Endothelial cell of umbilical vein (primary cell): ENCODE measurements around the gene TEKT5. TPM values are rescaled to one million over a fixed set of nuclear protein-coding genes. Genes with fewer than 3 reads are reported as not detected.

ENCODE experiments used
- BruUV-seq: library from RNA; stranded (reverse); fragments of 400-500 nt; replicated peaks from 2 replicates; lab custom pipeline; 2021; lab: Mats Ljungman, UMichigan
- CTCF ChIA-PET: fragments of 300-600, 350-600 bp; sonication (Branson Sonifier 250); formaldehyde crosslinking; loops from one replicate; lab custom pipeline; 2021; ENCODE audit warnings: antibody characterized with exemption, inconsistent platforms; lab: Charles Lee
- POLR2A ChIA-PET: fragments of 300-600, 350-600 bp; sonication (Branson Sonifier 250); formaldehyde crosslinking; loops from one replicate; lab custom pipeline; 2021; ENCODE audit warnings: antibody characterized with exemption, inconsistent platforms; lab: Charles Lee
- DNase-seq: peaks from one replicate; pipeline ENCODE4 v3.0.0-alpha.2; 2011; ENCODE audit warnings: low read depth, low spot score
- FAIRE-seq: peaks from 2 replicates; lab custom pipeline; 2011; peaks lifted over from hg19 to GRCh38; lab: Jason Lieb, UNC
- H2AFZ ChIP-seq: 2 replicates; pipeline ENCODE4 v1.6.0; 2012; ENCODE audit warnings: low read depth, low read length, control low read depth, inconsistent platforms
- H3K27ac ChIP-seq: 2 replicates; pipeline ENCODE4 v1.5.1; 2011; ENCODE audit warnings: low read depth, mild to moderate bottlenecking, control low read depth, low read length, moderate library complexity; ENCODE audit not compliant: insufficient read depth
- H3K27me3 ChIP-seq, 2 experiments: 2 replicates each; pipeline versions ENCODE4 v1.6.0 to v1.6.1; 2011; ENCODE audit warnings: low read length in 2 of 2, mixed read lengths in 1 of 2; ENCODE audit not compliant: control insufficient read depth in 2 of 2, insufficient read depth in 2 of 2
- H3K36me3 ChIP-seq, 2 experiments: 2 replicates in 1 of 2; 3 replicates in 1 of 2; pipeline ENCODE4 v1.5.1; 2011; ENCODE audit warnings: low read length in 2 of 2, mild to moderate bottlenecking in 1 of 2, moderate library complexity in 1 of 2; ENCODE audit not compliant: control insufficient read depth in 2 of 2, insufficient read depth in 2 of 2; ENCODE audit errors: extremely low read depth in 1 of 2
- H3K4me1 ChIP-seq: 3 replicates; pipeline ENCODE4 v1.5.1; 2011; ENCODE audit warnings: mild to moderate bottlenecking, low read length; ENCODE audit not compliant: control insufficient read depth, insufficient read depth; ENCODE audit errors: extremely low read depth
- H3K4me2 ChIP-seq: 2 replicates; pipeline ENCODE4 v1.6.1; 2011; ENCODE audit warnings: low read length, control low read depth, mixed read lengths; ENCODE audit not compliant: insufficient read depth
- H3K4me3 ChIP-seq, 3 experiments: fragments of 200-600 bp in 1 of 3; sonication (generic), shearing (Covaris generic) in 1 of 3; replicated peaks in 1 of 3; 2 replicates each; pipeline ENCODE4 v1.5.1; 2011 to 2016; ENCODE audit warnings: control low read depth in 3 of 3, low read length in 3 of 3, mild to moderate bottlenecking in 2 of 3, inconsistent platforms in 1 of 3, low read depth in 1 of 3, moderate library complexity in 1 of 3; ENCODE audit not compliant: insufficient read depth in 1 of 3
- H3K79me2 ChIP-seq: 2 replicates; pipeline ENCODE4 v1.6.0; 2012; ENCODE audit warnings: low read length, inconsistent platforms; ENCODE audit not compliant: control insufficient read depth, insufficient read depth
- H3K9ac ChIP-seq: replicated peaks from 2 replicates; pipeline ENCODE3; 2011; ENCODE audit warnings: low read length, control low read depth; ENCODE audit not compliant: insufficient read depth; ENCODE audit errors: extremely low read depth
- H3K9me1 ChIP-seq: replicated peaks from 3 replicates; pipeline ENCODE4 v1.6.0; 2011; ENCODE audit warnings: mild to moderate bottlenecking, low read length; ENCODE audit not compliant: control insufficient read depth, insufficient read depth; ENCODE audit errors: extremely low read depth
- H3K9me3 ChIP-seq: replicated peaks from 2 replicates; pipeline ENCODE4 v1.5.1; 2012; ENCODE audit warnings: low read length, inconsistent platforms; ENCODE audit not compliant: control insufficient read depth, insufficient read depth
- H4K20me1 ChIP-seq: replicated peaks from 2 replicates; pipeline ENCODE3; 2011; ENCODE audit warnings: mild to moderate bottlenecking, low read length; ENCODE audit not compliant: control insufficient read depth, insufficient read depth; ENCODE audit errors: extremely low read depth
- CTCF ChIP-seq, 2 donors: IDR thresholded peaks; 1 replicate in 1 of 2; 2 replicates in 1 of 2; pipeline ENCODE4 v1.5.1; 2011; ENCODE audit warnings: low read length in 2 of 2, mild to moderate bottlenecking in 2 of 2, moderate library complexity in 2 of 2, control low read depth in 1 of 2, inconsistent platforms in 1 of 2, low read depth in 1 of 2; ENCODE audit not compliant: insufficient read depth in 1 of 2; ENCODE audit errors: extremely low read depth in 1 of 2
- EZH2 ChIP-seq: IDR thresholded peaks from 2 replicates; pipeline ENCODE4 v1.6.1; 2012; ENCODE audit warnings: borderline replicate concordance, low read depth, mild to moderate bottlenecking, moderate library complexity, low read length, inconsistent platforms; ENCODE audit not compliant: severe bottlenecking
- FOS ChIP-seq: IDR thresholded peaks from 2 replicates; pipeline ENCODE4 v1.6.1; 2011; ENCODE audit warnings: mild to moderate bottlenecking, low read length, moderate library complexity, borderline replicate concordance; ENCODE audit not compliant: insufficient read depth
- GATA2 ChIP-seq: IDR thresholded peaks from 2 replicates; pipeline ENCODE4 v1.7.0; 2011; ENCODE audit warnings: low read depth, mild to moderate bottlenecking, moderate library complexity, mixed read lengths, low read length; ENCODE audit not compliant: insufficient read length, insufficient read depth
- JUN ChIP-seq: IDR thresholded peaks from 2 replicates; pipeline ENCODE4 v1.6.1; 2011; ENCODE audit warnings: borderline replicate concordance, low read depth; ENCODE audit not compliant: insufficient read length, insufficient read depth
- MAX ChIP-seq: IDR thresholded peaks from 2 replicates; pipeline ENCODE4 v1.6.1; 2011; ENCODE audit not compliant: insufficient read depth, insufficient read length
- MYC ChIP-seq: IDR thresholded peaks from one replicate; pipeline ENCODE4 v1.6.1; 2011; ENCODE audit warnings: mild to moderate bottlenecking, low read depth, low read length
- POLR2A ChIP-seq: IDR thresholded peaks from 2 replicates; pipeline ENCODE4 v1.6.1; 2012; ENCODE audit warnings: low read depth, mild to moderate bottlenecking, control low read depth, low read length
- POLR2AphosphoS5 ChIP-seq: IDR thresholded peaks from 2 replicates; pipeline ENCODE4 v1.6.1; 2012; ENCODE audit warnings: low read depth, mild to moderate bottlenecking, control low read depth, low read length, moderate library complexity; ENCODE audit not compliant: insufficient read depth
- dilution Hi-C: fragments of 300-500 bp; cut with MboI; formaldehyde crosslinking; loops from one replicate; pipeline ENCODE4 v1.15.0; 2019; ENCODE audit warnings: low sequenced_read_pairs; ENCODE audit not compliant: extremely low pct_ligation_motif_present
- intact Hi-C: fragments of 100-400 bp; cut with micrococcal nuclease; formaldehyde crosslinking; loops from one replicate; pipeline ENCODE4 v1.10.0; 2022
- polyA plus RNA-seq, 4 experiments: library from polyadenylated mRNA; depleted of rRNA in 3 of 4; stranded (reverse) in 3 of 4; unstranded in 1 of 4; fragments of >200 nt; gene quantifications; 2 replicates each; pipeline versions ENCODE4 v1.2.1 to v1.2.3, GENCODE V29; 2011 to 2012; ENCODE audit warnings: missing spikeins in 1 of 4
- total RNA-seq: library from RNA; stranded (reverse); gene quantifications from 2 replicates; pipeline ENCODE4 v1.2.3, GENCODE V29; 2021

The TEKT5 gene
- total and polyA plus RNA-seq, 2 donors (not counting 3 experiments of a cell fraction or from before 2014, with no cell fraction given) = not detected

DNA sequence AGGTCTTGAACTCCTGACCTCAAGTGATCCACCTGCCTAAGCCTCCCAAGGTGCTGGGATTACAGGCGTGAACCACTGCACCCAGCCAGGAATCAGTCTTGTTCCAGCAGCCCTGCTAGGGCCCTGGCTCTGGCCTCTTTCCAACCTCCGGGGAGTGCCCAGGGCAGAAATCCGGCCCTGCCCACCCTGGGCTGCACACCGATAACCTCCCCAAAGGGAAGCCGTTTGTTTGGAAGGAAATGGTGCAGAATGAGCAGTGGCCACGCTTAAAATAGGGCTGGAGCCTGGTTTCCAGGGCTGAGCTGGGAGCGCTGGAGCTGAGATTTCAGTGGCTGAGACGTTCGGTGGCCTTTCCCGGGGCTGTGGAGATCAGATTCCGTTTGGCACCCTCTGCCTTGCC, 96.6 kb downstream of the TEKT5 start:
- Histone ChIP-seq H3K79me2 (no peaks in the 10 kb centered on the region), H4K20me1 (no peaks in the 10 kb centered on the region), H3K9me3 (no peaks in the 10 kb centered on the region), H3K9ac (no peak overlapping the region), H3K27ac (no peak overlapping the region), H3K36me3 (no peaks in the 10 kb centered on the region), H3K4me1 (no peaks in the 10 kb centered on the region), H3K9me1 (no peaks in the 10 kb centered on the region), H2AFZ (no peak overlapping the region), H3K4me3 (no peak overlapping the region), H3K27me3 (peaks cover 0 to 2% of the 10 kb centered on the region in 2 experiments), H3K4me2 (no peak overlapping the region)
- intact Hi-C loops (no loop called here), dilution Hi-C loops (no loop called here)
- TF ChIP-seq MYC (no peak), EZH2 (no peak), FOS (no peak), GATA2 (no peak), CTCF (IDR thresholded peaks at IDR 0.05; ENCODE audit: extremely low read depth in 1 of 2, insufficient read depth in 1 of 2, low read depth in 1 of 2, low read length in 2 of 2) (no peak), POLR2AphosphoS5 (no peak), JUN (no peak), POLR2A (no peak), MAX (no peak)
- ChIA-PET POLR2A (no interaction called here), CTCF (interaction anchor here (0.7 to 0.9 kb wide), 2 partner anchors 43 to 1324 kb away, joined by 3 read pairs; no protein-coding TSS in a partner anchor)
- DNase-seq (no peak), FAIRE-seq (no peak)
- BruUV-seq = no TSS peak
